ENCODE data around the gene TGM1.

GRCh38 chr14:24240110-24240918 is 22.7 kb downstream of the TGM1 start:
- TF ChIP-seq POLR2A (IDR thresholded peaks at IDR 0.05): no peak
- TF ChIP-seq, protein P1, sequence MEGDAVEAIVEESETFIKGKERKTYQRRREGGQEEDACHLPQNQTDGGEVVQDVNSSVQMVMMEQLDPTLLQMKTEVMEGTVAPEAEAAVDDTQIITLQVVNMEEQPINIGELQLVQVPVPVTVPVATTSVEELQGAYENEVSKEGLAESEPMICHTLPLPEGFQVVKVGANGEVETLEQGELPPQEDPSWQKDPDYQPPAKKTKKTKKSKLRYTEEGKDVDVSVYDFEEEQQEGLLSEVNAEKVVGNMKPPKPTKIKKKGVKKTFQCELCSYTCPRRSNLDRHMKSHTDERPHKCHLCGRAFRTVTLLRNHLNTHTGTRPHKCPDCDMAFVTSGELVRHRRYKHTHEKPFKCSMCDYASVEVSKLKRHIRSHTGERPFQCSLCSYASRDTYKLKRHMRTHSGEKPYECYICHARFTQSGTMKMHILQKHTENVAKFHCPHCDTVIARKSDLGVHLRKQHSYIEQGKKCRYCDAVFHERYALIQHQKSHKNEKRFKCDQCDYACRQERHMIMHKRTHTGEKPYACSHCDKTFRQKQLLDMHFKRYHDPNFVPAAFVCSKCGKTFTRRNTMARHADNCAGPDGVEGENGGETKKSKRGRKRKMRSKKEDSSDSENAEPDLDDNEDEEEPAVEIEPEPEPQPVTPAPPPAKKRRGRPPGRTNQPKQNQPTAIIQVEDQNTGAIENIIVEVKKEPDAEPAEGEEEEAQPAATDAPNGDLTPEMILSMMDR (IDR thresholded peaks at IDR 0.05): no peak

Measured in sigmoid colon (tissue), 3 donors.